Epithelial cell of prostate (primary cell): Measurements from ENCODE around the gene TRPC4AP.

Source experiments
- DNase-seq: peaks from one replicate; pipeline ENCODE4 v3.0.0-alpha.2; 2011; ENCODE audit warnings: low read depth, low spot score
- H3K27ac ChIP-seq: fragments of 450-650 bp; 2 replicates; pipeline ENCODE4 v1.5.1; 2017; ENCODE audit warnings: mild to moderate bottlenecking

TRPC4AP gene

DNA sequence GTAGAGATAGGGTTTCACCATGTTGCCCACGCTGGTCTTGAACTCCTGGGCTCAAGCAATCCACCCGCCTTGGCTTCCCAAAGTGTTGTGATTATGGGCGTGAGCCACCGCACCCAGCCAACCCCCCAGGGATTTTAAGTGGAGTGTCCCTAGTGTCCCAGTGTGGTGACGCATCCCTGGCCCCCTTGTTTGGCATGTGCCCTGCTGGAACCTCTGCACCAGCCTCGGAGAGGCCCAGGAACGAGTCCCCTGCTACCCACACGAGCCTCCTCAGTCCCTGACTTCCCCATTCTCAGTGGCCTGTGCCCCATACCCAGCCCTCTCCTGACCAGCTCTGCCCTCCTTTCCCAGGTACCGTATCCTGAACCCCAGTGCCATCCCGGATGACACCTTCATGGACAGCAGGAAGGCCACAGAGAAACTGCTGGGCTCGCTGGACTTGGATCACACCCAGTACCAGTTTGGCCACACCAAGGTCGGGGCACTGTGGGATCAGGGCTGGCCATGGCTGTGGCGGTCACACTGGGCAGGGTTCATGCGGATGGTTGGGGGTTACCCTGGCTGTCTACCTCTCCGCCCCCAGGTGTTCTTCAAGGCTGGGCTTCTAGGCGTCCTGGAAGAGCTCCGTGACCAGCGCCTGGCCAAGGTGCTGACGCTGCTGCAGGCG is 99.7 kb downstream of the TRPC4AP start:
- no peak overlapping the region for H3K27ac ChIP-seq
- no peak for DNase-seq

DNA sequence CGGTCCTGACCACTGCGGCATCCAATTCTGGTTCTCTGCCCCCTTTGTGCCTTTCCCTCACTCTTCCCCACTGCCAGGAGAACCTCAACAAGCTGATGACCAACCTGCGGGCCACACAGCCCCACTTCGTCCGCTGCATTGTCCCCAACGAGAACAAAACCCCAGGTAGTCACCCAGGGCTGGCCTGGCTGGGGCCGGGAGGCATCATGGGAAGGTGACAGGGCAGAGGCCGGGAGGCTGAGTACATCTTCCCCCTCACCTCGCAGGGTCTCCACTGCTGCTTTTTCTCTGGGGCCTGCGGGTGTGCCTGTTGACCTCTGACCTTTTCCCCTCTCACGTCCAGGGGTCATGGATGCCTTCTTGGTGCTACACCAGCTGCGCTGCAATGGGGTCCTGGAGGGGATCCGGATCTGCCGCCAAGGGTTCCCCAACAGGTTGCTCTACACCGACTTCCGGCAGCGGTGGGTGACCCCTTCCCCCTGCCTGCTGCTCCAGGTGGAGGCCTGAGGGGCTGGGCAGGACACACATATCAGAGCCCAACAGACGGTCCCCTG is 101.9 kb downstream of the TRPC4AP start:
- no peak overlapping the region for H3K27ac ChIP-seq
- no peak for DNase-seq

DNA sequence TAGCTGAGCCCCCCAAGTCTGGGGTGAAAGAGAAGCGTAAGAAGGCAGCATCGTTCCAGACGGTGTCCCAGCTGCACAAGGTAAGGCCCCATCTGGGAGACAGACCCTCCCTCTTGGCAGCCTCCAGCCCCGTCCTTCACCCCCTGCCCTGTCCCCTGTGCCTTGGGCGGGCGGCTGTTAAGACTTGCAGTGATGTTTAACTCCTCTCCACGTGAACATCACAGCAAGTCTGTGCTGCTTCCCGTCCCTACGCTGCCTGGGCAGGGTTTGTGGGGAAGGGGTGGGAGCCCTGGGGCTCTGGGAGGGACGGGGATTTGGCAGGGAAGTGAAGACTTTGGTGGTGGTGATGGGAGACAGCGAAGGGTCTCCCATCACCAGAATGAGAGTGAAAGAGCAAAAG is 102.4 kb downstream of the TRPC4AP start:
- no peak overlapping the region for H3K27ac ChIP-seq
- DNase-seq, result no peak

DNA sequence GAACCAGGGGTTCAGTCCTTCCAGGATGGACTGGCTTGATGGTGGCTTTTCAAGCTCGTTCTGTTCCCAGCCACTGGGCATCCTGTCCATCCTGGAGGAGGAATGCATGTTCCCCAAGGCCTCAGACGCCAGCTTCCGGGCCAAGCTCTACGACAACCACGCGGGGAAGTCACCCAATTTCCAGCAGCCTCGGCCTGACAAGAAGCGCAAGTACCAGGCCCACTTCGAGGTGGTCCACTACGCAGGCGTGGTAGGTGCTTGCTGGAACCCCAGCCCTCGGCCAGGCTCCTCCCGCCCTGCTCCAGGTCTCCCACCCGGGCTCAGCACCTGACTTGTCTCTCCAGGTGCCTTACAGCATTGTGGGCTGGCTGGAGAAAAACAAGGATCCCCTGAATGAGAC is 102.9 kb downstream of the TRPC4AP start:
- no peak for DNase-seq
- H3K27ac ChIP-seq, result no peak overlapping the region

DNA sequence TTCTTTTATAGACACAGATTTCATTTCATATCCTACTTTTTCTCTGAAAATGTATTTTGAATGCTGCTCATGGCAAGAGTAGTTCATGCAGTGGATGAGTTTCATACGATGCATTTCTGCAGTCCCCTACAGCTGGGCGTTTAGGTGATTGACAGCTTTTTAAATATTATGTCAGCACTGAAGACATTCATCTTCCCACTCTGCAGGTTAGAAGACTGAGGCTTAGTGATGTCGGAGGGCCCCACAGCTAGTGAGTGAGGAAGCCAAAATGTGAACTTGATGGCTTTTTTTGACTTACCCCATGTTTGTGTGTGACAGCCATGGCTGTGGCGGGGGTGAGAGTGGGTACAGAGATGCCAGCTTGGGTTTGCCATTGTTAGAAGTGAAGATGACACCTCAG is 103.5 kb downstream of the TRPC4AP start:
- no peak for DNase-seq
- no peak overlapping the region for H3K27ac ChIP-seq

DNA sequence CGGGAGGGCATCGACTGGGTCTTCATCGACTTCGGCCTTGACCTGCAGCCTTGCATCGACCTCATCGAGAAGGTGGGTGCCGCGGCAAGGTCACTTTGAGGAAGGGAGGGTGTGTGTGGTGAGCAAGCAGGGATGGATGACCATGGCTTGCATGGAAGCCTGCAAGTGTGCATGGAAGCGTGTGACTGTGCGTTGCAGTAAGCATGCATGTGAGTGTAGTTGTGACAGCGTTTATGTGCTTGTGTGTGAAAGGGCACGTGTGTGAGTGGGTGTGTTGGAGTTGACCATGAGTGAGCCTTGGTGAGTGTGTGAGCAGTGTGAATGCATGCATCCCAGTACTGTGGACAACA is 104.4 kb downstream of the TRPC4AP start:
- DNase-seq, result no peak
- H3K27ac ChIP-seq, result no peak overlapping the region

DNA sequence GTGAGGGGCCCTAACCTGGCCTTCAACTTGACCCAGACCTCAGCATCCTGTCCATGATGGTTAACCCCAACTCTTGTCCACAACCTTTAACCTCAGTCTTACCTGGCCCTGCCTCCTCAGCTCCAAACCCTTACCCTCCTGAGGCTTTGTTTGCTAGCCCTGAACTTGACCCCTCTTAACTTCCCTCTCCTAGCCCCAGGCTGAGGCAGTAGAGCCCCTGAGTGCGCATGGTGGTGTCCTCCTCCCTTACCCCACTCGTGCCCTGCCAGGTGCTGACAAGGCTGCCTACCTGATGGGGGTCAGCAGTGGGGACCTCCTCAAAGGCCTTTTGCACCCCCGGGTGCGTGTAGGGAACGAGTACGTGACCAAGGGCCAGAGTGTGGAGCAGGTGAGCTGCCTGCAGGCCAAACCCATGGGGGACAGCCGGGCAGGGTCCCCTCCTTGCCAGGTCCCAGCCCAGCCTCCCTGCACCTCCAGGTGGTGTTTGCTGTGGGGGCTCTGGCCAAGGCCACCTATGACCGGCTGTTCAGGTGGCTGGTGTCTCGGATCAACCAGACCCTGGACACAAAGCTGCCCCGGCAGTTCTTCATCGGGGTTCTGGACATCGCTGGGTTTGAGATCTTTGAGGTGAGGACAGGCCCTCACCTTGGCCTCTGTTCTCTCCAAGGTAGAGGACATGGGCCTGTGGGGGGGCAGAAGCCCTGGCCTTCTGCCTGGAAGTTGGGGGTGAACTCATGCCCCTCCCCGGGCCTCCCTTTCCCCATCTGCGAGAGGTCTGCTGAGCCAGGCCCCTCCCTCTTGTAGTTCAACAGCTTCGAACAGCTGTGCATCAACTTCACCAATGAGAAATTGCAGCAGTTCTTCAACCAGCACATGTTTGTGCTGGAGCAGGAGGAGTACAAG is 105.1 kb downstream of the TRPC4AP start:
- no peak for DNase-seq
- H3K27ac ChIP-seq, result no peak overlapping the region

DNA sequence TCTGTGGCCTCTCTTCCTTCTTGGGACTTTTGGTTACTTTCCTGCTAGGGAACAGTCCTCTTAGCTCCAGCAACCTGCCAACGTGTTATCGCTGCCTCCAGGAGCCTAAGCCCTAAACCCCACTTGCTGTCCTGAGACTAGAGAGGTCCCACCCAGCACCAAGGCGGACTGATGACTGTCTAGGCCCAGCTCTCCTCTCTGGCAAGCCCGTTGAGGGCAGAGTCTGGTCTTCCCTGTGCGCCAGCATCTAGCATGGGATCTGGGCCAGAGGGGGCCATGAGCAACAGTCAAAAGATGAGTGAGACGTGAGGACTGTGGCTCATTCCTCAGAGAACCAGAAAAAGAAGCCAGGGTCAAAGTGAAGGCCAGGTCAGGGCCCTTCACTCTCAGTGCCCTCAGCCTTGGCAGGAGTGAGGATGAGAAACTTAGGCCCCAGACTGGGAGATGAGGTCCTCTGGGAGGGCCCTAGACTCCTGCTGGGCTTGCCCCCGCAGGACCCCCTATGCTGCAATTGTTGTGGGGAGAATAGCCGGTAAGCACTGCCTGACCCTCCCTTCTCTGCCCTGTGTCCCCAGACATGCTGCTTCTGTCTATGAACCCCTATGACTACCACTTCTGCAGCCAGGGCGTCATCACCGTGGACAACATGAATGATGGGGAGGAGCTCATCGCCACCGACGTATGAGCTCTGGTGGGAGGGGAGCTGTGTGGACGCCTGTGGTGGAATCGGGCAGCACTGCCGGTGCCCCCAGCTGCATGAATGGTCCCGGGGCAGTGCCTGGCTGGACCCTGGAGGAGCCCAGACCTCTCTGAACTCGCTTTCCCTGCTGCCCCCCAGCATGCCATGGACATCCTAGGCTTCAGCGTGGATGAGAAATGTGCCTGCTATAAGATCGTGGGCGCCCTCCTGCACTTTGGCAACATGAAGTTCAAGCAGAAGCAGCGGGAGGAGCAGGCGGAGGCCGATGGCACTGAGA is 106.0 kb downstream of the TRPC4AP start:
- no peak overlapping the region for H3K27ac ChIP-seq
- no peak for DNase-seq

DNA sequence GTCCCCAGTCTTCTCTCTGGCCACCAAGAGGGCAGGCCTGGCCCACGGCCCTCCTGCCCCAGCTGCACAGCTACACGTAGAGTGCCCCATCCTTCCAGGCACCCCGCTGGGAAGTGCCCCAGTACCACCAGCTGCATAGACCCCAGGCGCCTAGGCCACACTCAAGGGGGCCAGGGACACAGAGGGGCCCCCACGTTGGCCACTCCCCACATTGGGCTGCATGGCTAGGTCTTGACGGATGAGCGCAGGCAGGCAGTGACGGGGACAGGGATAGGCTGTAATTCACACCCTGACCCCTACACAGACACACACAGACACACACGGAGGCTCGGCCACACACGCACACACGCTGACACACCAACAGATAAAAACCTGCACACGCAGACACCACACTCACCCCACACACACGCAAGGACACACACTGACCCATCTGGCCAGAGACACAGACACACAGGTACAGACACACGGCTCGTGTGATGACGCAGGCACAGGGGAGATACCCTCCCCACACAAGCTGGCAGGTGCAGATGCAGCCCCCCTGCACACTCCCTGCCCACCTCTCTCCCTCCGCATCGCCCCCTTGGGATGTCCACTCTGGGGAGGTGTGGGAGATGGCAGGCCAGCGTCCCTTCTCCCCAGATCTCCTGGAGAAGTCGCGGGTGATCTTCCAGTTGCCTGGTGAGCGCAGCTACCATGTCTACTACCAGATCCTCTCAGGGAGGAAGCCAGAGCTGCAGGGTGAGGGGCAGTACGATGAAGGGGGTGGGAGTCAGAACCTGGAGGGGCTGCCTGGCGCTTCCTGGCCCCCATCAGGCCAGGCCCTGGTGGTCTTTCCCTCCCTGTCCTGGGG is 106.9 kb downstream of the TRPC4AP start:
- no peak overlapping the region for H3K27ac ChIP-seq
- DNase-seq, result no peak

DNA sequence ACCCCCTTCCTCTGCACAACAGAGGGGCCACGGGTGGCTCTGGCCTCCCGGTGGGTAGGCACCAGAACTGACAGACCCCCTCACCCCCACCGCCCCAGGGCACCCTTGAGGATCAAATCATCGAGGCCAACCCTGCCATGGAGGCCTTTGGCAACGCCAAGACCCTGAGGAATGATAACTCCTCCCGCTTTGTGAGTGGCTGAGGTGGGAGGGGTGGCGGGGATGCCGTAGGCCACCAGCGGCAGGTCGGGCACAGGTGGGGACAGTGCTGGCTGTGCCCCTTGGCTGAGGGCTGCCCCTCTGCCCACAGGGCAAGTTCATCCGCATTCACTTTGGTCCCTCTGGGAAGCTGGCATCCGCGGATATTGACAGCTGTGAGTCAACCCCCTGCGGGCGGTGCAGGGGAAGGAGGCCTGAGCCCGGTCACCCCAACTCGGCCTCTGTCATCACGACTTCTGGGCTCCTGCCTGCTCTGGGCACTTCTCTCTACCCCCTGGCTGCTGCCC is 107.8 kb downstream of the TRPC4AP start:
- no peak overlapping the region for H3K27ac ChIP-seq
- no peak for DNase-seq

DNA sequence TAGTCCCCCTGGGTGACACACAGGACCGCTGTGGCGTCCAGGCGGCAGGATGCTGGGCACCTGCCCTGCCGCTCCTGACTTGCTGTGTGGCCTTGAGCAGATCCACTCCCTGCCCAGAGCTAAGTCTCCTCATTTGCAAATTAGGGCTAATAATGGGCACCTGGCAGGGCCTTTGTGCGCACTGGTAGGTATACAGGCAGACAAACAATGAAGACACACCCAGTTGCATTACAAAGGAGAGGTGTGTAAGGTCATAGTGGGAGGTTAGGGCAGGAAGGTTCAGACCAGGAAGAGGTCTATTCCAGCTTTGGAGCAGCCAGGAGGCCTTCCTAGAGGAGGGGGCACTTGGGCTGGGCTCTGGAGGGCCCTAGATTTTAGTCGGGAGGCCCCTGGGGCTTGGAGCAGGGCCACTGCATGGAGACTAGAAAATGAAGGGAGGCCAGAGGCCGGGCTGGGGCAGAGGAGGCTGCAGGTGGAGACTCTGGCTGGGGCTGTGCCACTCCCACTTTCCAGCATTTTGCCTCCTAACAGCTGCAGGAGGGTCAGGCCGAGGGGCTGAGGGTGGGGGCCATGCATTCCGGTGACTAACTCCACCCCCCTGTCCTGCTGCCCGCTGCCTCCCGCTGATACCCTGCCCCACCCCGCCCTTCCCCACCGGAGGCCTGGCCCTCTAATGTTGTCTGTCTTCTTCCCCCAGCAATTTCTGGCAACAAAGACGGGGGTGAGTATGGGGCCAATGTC is 108.4 kb downstream of the TRPC4AP start:
- no peak for DNase-seq
- no peak overlapping the region for H3K27ac ChIP-seq

DNA sequence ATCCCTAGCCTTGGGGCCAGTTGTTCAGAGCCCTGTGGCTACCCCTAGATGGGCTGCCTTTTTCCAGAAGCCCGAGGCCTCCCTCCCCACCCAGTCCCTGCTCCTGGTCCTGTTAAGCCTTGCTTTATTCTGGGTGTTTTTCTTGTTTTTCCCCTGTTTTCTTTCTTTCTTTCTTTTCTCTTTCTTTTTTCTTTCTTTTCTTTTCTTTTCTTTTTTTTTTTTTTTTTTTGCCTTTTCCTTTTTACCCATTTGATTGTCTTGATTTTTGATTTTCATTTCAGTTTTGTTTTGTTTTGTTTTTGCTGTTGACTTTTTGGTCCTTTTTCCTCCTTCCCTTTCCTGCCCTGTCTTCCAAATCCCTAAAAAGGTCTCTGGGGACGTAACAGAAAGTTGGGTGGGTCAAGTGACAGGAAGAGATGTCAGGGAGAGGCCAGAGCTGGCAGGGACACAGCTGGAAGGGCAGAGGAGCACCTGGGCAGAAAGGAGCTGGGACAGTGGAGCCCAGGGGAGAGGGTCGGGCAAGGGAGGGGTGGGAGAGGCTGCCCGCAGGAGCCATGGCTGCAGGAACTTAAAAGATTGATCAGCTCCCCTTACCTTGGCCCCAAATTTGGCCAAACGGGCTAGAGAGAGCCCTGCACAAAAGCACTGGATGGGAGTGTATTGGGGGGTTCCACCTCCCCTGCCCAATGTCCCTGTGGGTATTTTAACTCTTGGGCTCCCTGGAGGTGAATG is 109.4 kb downstream of the TRPC4AP start:
- H3K27ac ChIP-seq, result no peak overlapping the region
- DNase-seq, result no peak

DNA sequence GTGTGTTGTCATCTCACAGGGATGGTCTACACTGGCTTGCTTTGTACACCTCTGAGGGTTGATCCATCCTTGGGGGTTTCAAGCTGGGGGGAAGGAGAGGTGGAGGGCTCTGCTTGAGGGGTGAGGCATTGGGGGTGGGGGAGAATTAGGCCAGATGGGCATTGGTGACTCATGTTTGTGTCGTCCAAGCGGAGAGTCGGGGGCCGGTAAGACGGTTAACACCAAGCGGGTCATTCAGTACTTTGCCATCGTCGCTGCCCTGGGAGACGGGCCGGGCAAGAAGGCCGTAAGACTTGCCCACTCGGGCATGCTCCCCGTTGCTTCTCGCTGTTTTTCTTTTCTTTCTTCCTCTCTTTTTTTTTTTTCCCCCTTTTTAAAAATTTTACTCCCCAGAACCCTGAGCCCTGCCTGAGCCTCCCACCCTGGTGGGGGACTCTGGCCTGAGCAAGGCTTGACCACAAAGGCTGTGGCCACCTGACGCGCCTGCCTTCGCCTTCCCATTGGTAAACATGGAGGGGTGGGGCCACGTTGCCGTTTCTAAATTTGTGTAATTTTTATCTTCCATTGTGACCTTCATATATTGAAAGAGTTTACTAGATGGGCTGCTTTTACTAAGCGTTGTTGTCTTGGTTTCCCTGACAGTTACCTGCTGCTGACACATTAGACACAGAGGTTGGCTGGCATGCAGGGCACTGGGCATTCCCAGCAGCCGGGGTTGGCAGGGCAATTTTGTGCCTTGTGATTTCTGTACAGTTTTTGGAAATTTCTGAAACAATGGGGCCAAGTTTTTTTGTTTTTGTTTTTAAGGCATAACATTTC is 110.1 kb downstream of the TRPC4AP start:
- no peak overlapping the region for H3K27ac ChIP-seq
- no peak for DNase-seq

DNA sequence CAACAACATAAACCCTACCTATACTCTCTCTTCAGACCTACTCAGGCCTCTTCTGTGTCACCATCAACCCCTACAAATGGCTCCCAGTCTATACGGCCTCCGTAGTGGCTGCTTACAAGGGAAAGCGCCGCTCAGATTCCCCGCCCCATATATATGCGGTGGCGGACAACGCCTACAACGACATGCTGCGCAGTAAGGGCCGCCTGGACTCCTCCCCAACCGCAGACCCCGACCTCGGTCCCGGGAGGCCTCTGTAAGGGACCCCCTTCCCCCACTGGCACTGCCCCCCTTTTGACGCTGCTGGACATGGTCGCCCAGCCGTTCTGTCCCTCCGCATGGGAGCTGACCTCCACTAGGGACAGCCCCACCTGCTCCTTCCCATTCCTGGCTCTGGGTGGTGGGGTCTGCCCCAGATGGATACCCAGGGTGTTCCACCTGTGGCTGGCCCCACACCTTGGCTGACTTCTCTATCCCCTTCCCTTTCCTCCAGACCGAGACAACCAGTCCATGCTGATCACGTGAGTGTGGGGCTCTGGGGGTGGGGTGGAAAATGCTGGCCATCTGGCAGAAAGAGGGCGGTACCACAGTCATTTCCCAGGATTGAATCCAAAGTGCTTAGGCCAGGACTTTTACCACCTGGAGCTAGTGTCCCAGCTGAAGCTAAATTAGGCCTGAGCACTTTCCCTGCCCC is 111.9 kb downstream of the TRPC4AP start:
- H3K27ac ChIP-seq, result no peak overlapping the region
- DNase-seq, result no peak

DNA sequence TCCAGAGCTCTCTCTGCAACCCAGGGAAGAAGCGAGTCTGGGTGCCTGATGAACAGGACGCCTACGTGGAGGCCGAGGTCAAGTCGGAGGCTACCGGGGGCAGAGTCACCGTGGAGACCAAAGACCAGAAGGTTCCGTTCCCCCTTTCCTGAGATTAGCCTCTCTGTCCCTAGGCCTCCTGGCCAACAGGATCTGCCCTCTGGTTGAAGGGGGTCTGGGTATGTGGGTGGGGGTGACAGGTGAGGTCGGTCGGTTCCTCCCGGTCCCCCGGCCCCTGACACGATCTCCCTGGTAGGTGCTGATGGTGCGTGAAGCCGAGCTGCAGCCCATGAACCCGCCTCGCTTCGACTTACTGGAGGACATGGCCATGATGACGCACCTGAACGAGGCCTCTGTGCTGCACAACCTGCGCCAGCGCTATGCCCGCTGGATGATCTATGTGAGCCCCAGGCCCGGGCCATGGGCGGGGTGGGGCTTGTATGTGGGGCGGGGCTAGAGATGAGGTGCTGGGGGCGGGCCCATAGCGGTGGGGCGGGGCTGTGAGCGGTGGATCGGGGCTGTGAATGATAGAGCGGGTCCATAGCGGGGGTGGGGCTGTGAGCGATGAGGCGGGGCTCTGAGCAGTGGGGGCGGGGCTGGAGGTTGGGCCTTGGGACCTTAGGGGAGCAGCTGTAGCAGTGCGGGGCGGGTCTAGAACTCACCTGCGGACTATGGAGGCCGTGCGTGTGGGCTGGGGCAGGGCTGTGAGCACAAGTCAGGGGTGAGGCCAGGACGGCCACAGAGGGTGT is 113.0 kb downstream of the TRPC4AP start:
- no peak for DNase-seq

More for the DNA sequence above, 113.0 kb downstream of the TRPC4AP start:
- no peak overlapping the region for H3K27ac ChIP-seq
